ENCODE results near the gene NAB1.

DNA sequence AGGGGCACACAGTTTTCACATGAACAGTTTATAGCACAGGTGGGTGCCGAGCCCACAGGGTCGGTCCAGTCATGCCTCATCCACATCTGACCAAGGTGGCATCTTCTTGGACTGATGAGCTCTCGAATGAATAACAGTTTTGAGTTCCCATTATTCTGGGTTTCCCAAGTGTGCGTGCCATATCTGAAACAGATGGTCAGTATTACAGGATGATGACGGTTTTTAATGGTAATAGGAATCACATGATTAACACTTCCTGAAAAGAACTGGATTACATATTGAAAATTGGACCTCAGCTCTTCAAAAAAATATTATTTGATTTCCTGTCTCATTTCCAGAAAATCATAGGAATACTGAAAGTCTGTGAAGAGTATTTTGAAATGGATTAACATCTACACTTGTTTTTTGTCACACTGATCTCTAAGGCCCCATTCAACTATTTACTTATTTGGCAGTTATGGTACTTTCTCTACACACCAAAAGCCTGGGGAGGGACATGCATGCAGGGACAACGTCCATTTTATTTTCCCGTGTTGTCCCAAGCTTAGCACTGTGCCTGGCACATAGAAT lies 22.2 kb upstream of the NAB1 start:
- TF ChIP-seq GATA3 (IDR thresholded peaks at IDR 0.05; ENCODE audit: low read depth, low read length) (no peak), GATA2 (IDR thresholded peaks at IDR 0.05; ENCODE audit: low read depth, low read length) (no peak)

Data from SH-SY5Y (cell line).